Stimulated activated CD8-positive, alpha-beta memory T cell treated with anti-CD3 and anti-CD28 coated beads, Interleukin-4, amount 100 ng/mL, for 24 hours (primary cell): ENCODE data around the gene RYR2.

ENCODE experiments used
- DNase-seq: peaks from one replicate; pipeline ENCODE4 v3.0.0-alpha.2; 2020; ENCODE audit warnings: low read depth

RYR2 gene

DNA sequence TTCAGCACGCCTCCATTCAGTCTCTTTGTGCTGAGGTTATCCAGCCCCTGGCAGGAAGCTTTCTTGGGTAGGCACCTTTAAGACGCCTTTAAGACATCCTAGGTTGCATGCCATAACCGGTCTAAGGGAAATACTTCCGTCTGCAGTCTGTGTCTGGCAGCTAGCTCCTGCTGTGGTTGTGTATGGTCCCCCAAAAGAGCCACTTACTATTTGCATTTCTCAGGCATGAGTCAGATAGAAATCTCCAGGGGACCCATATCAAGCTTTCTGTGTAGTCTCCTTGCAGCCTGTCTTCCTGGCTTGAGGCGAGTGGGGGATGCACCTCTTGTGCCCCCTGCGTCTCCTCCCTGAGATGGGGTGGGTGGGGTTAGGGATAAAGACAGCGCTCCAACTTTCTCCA lies 10.0 kb upstream of the RYR2 start:
- DNase-seq: no peak

DNA sequence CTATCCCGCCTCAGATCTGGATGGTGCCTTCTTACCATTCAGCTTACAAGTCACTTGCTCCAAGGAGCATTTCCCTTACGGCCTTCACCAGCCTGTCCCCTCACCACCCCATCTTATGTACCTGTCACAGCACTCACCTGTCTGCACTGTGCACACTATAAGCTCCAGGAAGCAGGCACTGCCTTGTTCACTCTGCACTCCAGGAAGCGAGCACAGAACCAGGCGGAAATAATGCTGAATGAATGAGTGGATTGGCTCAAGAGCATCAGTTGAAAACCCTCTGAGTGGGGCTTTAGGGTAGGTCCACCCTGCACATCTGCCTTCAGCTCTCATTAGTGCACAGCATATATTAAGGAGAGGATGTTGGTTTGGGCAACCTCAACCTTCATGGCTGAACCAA lies 8.9 kb upstream of the RYR2 start:
- no peak for DNase-seq

DNA sequence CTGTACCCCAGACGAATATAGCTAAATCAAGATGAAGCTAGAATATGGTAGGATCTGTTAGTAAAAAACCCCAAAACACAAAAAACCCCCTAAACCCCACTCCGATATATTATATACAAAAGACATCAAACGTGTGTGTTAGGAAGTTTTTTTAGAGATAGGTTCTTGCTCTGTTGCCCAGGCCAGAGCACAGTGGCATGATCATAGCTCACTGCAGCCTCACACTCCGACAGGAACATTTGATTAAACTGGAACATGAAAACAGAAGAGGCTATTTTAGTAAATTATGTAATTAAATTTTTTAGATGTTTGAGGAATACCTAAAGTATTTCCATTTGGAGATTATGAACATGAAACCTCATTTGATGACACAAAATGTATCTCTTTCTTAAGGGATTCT lies 8.2 kb upstream of the RYR2 start:
- no peak for DNase-seq

DNA sequence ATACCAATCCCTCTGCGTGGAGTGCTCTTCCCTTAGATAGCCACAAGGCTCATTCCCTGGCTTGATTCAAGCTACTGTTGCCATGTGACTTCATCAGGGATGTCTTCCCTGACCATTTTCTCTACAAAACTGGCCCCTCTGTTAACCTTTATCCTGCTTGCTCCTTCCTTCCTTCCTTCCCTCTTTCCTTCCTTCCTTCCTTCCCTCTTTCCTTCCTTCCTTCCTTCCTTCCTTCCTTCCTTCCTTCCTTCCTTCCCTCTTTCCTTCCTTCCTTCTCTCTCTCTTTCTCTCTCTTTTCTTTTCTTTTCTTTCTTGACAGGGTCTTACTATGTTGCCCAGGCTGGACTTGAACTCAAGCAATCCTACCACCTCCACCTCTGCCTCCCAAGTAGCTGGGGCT lies 6.2 kb upstream of the RYR2 start:
- DNase-seq: no peak

DNA sequence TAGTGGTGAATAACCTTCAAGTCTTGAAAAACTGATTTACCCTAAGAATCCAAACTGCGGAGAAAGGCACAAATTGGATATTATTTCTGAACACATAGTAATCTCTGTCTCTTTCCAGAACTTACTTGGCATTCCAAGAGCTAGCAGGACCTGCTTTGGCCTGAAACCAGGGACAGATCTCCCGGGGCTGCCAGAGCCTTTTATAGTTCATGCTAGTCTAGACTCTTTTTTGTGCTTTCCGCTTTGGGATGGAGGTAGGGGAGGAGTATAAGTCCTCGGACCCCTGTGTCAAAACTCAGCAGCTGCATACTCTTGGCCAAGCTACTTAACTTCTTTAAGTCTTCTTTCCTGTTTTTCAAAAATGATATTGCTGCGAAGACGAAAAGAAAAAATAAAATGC lies 3.8 kb upstream of the RYR2 start:
- DNase-seq: no peak

DNA sequence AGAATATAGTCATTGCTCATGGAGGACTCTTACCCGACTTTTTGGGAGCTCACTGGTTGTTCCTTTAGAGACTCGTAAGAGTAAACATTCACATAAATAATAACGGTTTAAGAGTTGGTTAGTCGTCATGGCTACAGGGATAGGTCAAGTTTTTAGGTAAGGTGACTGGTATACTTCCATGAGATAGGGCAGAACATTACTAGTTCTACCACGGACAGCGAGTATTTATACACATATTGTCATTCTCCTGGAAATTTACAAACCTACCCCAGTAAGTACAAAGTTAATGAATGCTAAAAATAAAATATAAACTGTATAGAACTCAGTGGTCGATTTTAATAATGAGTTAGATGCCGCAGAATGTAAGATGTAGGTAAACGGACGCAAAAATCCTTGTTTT lies 1.2 kb upstream of the RYR2 start:
- DNase-seq: no peak

DNA sequence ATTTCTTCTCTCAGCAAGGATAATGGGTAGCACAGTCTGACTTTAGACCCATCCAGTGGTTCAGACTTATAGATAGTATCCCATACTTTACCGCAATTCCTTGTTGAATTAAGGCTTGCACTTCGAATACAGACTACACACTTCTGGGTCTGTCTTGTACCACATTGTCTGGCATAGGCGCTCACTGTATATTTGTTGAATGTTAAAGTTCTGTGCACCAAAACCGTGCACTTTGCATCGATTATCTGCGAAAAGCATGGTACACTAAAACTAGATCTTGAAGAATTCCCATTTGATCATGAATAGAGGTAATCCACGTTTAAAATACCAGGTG lies 556 bp upstream of the RYR2 start:
- DNase-seq: no peak

DNA sequence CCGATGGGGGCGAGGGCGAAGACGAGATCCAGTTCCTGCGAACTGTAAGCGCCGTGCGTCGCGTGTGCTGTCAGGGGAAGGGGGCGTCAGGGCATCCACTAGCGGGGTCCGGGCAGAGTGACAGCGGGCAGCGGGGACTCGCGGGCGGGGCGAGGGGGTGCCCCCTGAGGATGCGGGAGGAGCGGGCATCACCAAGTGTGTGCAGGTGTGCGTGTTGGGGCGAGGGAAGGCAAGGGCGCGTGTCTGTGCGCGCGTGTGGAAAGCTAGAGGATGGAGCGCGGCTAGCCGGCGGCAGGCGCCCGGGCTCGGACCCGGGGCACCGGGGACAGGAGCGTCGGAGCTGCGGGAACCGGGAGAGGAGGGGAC lies 525 bp downstream of the RYR2 start:
- no peak for DNase-seq

DNA sequence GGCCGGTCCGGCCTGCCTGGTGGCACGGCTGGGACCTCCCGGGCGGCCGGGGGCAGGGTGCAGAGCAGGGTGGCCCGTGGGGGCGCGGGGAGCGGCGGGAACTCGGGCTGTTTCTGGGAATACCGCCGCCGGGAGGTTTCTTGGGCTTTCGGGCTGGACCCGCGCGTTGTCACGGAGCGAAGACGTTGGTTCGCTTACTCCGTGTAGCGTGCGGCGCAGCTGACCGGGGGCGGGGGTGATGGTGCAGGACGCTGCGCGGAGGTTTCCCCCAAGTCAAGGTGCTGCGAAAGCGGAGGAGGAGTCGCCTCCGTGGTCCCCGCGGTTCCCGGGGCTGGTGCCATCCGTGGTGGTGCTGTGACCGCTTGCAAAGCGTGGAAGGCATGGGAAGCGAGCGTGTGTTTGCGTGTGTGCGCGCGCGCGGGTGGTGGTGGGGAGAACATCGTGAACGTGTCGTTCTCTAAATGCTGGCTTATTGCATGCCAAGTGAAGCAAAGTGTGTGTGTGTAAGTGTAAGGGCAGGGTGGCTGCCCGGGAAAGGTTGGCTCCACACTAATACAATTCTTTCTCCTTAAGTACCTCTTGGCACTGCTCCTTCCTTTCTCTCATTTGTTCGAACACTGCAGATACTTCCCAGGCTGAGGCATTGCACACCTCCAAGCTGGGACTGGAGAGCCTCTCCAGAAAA lies 1.1 kb downstream of the RYR2 start:
- no peak for DNase-seq

DNA sequence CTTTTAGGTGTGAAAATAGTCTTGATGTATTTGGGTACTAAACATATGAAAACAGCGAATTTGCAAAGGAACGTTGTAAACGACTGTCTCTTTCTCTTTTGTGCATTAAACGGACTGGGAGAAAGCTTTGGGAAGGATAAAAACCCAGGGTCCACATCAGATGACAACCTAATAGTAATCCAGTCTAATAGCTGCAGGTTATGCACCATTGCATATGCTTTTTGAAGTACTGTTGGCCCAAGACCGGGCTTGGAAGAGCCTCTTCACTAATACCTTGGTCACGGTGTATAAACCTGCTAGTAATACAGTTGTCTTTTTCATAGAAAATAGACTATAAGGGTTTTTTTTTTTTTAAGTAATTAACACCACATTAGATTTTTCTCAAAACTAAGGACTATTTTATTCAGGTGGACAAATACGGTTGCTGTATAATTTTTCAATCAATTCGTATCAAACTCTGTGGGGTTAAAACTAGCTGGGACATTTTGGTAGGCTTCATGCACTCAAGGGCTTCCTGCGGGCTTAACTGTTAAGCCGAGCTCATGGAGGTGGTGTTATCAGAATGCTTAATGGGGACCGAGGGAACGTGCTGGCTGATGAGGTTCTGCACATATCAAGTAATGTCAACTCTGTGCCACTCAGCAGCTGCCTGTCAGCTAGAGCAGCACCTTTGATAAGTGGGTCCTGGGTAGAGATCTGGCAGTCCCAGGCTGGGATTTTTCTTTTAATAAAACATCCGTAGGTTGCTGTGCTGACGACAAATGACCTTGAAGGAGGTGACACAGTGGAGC lies 2.1 kb downstream of the RYR2 start:
- no peak for DNase-seq

DNA sequence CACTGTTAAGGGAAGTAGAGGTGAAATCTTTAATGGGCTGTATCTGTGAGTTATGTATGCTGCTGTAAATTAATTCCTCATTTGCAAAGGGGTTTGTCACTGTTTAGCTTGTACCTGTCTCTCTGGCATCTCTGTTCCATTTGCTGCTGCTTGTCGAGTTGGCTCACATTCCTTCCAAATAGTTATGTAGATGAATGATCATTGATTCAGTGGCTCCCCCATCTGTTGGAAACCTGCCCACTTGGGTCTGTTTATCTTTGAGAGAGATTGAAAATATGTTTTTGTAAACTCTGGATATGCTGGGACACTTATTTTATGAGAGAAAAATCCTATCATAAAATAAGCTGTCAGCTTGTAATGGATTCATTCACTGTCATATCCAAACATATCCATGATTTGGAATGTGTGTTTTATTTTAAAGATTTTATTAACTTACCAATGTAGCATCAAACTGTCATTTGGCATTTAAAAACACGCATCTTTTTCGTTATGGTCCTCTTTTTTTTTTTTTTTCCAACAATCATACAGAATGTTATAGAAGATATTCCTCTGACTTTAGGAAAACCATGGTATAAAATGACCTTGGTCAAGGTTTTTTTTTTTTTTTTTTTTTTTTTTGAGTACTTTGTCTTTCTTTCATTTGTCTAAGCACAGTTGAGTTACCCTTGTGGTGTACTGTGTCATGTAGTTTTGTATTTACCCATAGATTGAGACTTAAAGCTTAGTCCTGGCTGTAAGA lies 3.5 kb downstream of the RYR2 start:
- no peak for DNase-seq

DNA sequence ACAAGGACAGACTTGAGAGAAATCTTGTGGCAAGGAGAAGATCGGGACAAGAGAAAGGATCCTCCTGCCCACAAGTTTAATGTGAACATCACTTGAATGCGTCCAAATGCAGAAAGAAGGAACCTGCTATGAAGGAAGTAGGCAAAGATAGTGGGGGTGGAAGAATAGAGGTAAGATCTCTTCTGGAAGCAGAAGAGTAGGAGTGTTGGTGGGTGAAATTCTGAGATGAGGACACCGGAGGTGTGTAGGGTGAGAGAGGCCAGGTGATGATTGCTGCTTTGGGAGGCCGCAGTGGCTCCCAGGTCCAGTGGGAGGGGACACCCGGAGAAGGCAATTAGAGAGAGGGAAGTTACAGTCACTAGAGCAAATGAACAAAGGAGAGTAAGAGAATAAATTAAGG lies 6.8 kb downstream of the RYR2 start:
- no peak for DNase-seq

DNA sequence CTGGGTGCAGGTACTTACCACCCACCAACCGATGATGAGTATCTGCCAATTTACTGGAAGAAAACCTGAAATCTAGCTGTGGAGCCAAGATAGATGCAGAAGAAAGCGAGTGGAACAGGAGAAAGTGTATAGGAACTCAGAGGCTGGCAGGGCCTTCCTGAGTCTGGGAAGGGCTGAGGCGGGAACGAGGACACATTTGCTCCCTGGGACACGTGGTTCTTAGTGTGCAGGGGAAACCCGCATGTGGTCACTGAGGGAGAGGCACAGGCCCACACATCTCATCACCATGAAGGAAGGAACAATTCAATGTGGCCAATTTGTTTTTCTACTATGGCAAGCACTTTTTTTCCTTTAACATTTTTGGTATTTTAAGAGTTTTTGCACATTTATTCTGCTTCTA lies 8.2 kb downstream of the RYR2 start:
- DNase-seq: no peak

DNA sequence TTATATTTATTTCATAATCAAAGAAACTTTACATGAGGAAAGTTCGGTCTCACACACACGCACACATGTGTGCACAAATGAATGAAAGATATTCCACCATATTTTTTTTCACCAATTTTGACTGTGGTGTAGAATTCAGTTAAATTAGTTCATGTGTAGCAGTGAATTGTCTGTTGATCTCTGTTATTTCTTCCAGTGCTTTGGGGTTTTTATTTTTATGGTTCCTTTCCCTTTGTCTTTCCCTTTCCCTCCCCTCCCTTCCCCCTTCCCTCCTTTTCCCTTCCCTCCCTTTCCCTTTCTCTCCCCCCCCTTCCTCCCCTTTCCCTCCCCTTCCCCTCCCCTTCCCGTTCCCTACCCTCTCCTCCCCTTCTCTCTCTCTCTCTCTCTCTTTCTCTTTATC lies 8.9 kb downstream of the RYR2 start:
- DNase-seq: no peak

DNA sequence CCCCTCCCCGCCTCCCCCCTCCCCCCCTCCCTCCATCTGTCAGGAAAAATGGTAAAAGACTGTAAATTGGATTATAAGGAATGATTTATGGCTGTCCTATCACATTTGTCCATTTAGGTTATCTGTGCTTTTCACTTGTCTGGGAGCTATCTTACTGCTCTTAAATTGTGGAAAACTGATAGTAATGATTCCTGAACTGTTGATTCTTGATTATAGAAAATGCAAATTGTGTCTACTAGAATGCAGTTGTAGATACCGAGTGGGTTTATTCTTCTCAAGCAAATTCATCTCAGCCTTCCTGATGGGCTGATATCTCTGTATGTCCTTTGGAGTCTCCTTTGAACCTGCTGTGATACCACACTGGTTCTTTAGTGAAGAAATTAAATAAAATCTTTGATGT lies 12.3 kb downstream of the RYR2 start:
- no peak for DNase-seq

DNA sequence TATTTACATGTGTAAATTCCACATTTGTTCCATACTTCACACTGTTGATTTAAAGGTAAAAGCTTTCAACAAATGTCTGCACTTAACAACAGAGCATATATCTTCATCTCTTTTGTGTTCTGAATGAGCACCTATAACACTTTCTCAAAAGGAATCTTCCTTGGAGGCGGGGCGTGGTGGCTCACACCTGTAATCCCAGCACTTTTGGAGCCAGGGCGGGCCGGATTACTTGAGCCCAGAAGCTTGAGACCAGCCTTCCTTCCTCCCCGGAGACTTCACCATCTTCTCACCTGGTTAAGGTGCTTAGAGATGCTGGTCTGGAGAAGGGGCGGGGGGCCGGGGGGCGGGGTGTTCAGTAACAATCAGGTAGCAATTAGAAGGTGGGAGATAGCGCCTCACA lies 16.5 kb downstream of the RYR2 start:
- no peak for DNase-seq

DNA sequence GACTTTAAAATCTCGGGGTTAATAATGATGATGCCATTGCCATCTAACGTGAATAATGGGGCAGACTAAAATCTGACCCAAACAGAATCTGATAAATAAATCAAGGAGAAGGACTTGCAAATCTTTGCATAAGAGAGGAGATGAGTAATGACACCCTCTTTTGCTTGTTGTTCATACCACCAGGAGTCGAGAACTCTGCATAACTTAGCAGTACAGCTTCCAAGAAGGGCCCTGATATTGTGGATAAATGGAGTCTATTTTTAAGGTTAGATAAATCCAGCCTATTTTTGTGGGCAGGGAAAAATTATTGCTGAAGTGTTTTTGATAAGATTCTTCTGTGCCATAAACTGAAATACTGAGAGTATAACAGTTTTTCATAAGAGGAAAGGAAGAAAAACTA lies 17.3 kb downstream of the RYR2 start:
- DNase-seq: no peak

DNA sequence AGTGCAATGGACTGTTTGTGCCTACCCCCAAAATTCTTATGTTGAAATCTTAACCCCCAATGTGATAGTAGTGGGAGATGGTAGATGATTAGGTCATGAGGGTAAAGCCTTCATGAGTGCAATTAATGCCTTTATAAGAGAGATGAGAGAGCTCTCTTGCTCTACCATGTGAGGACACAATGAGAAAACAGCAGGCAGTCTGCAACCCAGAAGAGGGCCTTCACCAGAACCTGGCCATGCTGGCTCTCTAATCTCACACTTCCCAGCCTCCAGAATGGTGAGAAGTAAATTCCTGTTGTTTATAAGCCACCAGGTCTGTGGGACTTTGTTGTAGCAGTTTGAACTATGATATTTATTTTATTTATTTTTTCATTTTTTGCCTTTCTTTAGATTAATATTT lies 21.0 kb downstream of the RYR2 start:
- no peak for DNase-seq

DNA sequence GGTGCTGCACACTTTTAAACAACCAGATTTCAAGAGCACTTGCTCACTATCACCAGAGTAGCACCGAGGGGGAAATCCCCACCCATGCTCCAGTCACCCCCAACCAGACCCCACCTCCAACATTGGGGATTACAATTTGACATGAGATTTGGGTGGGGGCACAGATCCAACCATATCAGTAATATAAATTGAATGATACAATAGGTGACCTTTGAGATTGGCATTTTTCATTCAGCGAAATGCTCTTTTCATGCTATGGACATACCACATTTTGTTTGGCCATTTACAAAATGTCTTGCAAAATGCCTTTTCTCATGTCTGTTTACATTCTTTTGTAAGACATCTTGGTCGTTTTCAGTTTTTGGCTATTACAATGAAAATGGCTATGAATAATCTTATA lies 23.9 kb downstream of the RYR2 start:
- DNase-seq: no peak

DNA sequence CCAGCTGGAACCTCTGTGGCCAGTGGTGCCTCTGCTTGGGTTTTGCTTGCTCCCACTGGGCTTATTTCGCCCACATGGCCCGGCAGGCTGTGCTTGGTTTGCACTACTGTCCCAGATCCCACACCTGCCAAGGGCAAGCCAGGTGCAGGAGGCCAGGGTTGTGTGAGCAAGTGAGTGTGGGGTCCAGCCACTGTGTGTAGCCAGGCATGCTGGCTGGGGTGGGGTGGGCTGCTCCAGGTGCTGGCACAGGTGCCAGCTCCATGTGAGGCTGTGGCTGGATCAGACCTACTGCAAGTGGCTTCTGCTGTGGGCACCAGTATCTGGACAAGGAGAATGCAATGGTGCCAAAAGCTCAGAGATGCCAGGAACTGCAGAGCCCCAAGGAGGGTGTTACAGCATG lies 28.5 kb downstream of the RYR2 start:
- no peak for DNase-seq

DNA sequence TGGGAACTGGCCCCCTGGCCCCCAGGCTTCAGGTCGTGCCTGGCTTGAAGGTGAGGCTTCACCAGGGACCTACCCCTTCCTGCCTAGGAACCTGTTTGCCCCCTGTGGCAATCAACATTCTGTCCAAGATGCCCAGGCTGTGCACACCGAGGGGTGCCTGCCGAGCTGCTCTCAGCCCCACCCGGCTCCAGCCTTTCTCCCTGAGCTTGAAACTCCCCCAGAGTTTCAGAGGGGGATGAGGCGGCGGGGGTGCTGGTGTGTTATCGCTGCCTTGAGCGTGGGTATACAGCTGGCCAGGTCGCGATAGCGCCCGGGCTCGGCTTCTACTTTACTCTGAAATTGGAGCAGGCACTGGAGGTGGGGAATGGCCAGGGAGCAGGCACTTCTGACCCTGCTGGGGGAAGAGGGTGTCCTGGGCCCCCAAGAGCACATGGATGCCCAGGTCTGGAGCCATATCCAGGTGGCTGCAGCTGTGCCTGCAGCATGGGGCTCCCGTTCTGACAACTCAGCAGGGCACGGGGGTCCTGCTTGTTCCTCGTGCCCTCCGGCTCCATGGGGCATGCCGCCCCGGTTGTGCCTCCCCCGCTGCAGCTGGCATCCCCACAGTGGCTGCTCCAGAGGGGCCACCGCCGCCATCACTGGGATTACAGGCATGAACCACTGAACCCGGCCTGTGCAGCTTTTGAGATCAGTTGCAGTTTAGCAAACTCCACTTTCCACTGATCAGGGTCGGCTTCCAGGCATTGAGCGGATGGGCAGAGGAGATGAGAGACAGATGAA lies 29.8 kb downstream of the RYR2 start:
- no peak for DNase-seq

DNA sequence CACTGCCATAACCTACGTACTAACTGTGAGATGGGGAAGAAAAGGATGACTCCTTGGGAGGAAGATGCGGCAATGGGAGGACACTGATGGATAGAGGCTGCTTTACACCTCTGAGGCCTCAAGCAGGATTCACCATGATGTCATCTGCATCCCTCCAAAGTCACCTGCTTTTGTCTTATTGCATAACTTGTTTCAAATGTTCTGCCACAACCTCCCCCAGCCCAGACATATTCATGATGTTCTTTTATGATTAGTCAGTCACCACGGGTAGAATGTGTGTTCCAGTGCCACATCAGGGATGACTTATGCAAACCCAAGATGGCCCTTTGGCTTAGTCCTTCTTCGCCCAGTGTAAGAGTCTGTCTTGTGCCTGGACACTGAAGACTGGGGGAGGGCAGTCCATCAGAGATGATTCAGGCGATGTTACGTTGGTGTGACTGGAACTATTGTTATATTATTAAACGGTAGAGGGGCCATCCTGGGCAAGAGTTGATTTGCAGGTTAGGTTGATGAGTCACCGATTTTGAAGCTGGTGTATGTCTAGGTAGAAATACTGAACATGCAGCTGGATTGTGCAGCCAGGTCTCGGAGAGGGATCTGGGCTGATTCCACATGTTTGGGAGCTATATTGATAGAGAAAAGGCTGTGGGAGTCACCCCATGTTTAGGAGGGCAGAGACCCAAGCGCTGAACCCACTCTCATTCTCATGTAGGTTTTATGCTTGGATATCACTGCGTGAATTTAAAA lies 32.6 kb downstream of the RYR2 start:
- DNase-seq: no peak
